ENCODE results near the gene ELOVL2.

- TF ChIP-seq SKIL (IDR thresholded peaks at IDR 0.05; ENCODE audit: low read depth, poor library complexity, severe bottlenecking) (no peak), TCF12 (IDR thresholded peaks at IDR 0.05; ENCODE audit: low read depth, low read length) (no peak), TARDBP (IDR thresholded peaks at IDR 0.05; ENCODE audit: borderline replicate concordance) (no peak), RELA (IDR thresholded peaks at IDR 0.05; ENCODE audit: borderline replicate concordance, partially characterized antibody) (no peak), ATF7 (IDR thresholded peaks at IDR 0.05; ENCODE audit: low read depth) (no peak), DPF2 (IDR thresholded peaks at IDR 0.05) (no peak), HCFC1 (IDR thresholded peaks at IDR 0.05; ENCODE audit: low read length) (no peak), POLR2A (IDR thresholded peaks at IDR 0.05; ENCODE audit: low read depth, low read length) (no peak)
- TF ChIP-seq, protein P1, sequence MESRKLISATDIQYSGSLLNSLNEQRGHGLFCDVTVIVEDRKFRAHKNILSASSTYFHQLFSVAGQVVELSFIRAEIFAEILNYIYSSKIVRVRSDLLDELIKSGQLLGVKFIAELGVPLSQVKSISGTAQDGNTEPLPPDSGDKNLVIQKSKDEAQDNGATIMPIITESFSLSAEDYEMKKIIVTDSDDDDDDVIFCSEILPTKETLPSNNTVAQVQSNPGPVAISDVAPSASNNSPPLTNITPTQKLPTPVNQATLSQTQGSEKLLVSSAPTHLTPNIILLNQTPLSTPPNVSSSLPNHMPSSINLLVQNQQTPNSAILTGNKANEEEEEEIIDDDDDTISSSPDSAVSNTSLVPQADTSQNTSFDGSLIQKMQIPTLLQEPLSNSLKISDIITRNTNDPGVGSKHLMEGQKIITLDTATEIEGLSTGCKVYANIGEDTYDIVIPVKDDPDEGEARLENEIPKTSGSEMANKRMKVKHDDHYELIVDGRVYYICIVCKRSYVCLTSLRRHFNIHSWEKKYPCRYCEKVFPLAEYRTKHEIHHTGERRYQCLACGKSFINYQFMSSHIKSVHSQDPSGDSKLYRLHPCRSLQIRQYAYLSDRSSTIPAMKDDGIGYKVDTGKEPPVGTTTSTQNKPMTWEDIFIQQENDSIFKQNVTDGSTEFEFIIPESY (IDR thresholded peaks at IDR 0.05), result no peak
- TF ChIP-seq, protein P2, sequence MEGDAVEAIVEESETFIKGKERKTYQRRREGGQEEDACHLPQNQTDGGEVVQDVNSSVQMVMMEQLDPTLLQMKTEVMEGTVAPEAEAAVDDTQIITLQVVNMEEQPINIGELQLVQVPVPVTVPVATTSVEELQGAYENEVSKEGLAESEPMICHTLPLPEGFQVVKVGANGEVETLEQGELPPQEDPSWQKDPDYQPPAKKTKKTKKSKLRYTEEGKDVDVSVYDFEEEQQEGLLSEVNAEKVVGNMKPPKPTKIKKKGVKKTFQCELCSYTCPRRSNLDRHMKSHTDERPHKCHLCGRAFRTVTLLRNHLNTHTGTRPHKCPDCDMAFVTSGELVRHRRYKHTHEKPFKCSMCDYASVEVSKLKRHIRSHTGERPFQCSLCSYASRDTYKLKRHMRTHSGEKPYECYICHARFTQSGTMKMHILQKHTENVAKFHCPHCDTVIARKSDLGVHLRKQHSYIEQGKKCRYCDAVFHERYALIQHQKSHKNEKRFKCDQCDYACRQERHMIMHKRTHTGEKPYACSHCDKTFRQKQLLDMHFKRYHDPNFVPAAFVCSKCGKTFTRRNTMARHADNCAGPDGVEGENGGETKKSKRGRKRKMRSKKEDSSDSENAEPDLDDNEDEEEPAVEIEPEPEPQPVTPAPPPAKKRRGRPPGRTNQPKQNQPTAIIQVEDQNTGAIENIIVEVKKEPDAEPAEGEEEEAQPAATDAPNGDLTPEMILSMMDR (IDR thresholded peaks at IDR 0.05 in 2 of 3, conservative IDR thresholded peaks at IDR 0.05 in 1 of 3; ENCODE audit: control insufficient read depth in 2 of 3, extremely low read depth in 1 of 3, insufficient read depth in 1 of 3, low read depth in 3 of 3, low read length in 3 of 3), result no peak
Observed at GRCh38 chr6:11040134-11040533, 4.0 kb downstream of the ELOVL2 start.

All from GM12878 (cell line).